Activated B cell treated with CpG ODN at 0.5 μM for 24 hours (primary cell): ENCODE measurements around the gene OTUD5. TPM values are rescaled to one million over a fixed set of nuclear protein-coding genes. Genes with fewer than 3 reads are reported as not detected.
A peak's percentile ranks its signal among the peaks of the same experiment; 100 is the strongest.
"Not testable (repeated sequence)": the region's sequence is repeated elsewhere in the genome, so short reads cannot be mapped to it uniquely, and the experiment has no call there.

ENCODE experiments used
- ATAC-seq: fragments of 200-7000 bp; cut with Tn5 transposase; one replicate; pipeline ENCODE4 v1.10.0; 2021; ENCODE audit warnings: low read depth, mild to moderate bottlenecking, moderate library complexity
- CTCF ChIA-PET: fragments of 350-600 bp; sonication (Branson Sonifier 250); formaldehyde crosslinking; loops from one replicate; lab custom pipeline; 2021; ENCODE audit warnings: antibody characterized with exemption; lab: Charles Lee
- POLR2A ChIA-PET: fragments of 350-600 bp; sonication (Branson Sonifier 250); formaldehyde crosslinking; loops from one replicate; lab custom pipeline; 2021; ENCODE audit warnings: antibody characterized with exemption; lab: Charles Lee
- DNase-seq: peaks from one replicate; pipeline ENCODE4 v3.0.0; 2022
- H3K27ac Mint-ChIP-seq: one replicate; pipeline ENCODE4 v1.8.0; 2020; ENCODE audit warnings: mixed read lengths
- H3K27me3 Mint-ChIP-seq: one replicate; pipeline ENCODE4 v1.8.0; 2021; ENCODE audit warnings: mixed read lengths
- H3K36me3 Mint-ChIP-seq: one replicate; pipeline ENCODE4 v1.8.0; 2021; ENCODE audit warnings: low read depth, mixed read lengths
- H3K4me1 Mint-ChIP-seq: one replicate; pipeline ENCODE4 v1.8.0; 2021; ENCODE audit warnings: mixed read lengths
- H3K4me3 Mint-ChIP-seq: one replicate; pipeline ENCODE4 v1.8.0; 2020; ENCODE audit warnings: mild to moderate bottlenecking, mixed read lengths
- H3K9me3 Mint-ChIP-seq: one replicate; pipeline ENCODE4 v1.8.0; 2020; ENCODE audit warnings: mixed read lengths
- intact Hi-C: fragments of 100-400 bp; cut with micrococcal nuclease; formaldehyde crosslinking; loops from one replicate; pipeline ENCODE4 v1.15.1; 2024
- total RNA-seq: library from RNA; stranded (reverse); gene quantifications from 2 replicates; pipeline ENCODE4 v1.2.3, GENCODE V29; 2022
- TF ChIP-seq, protein P1 (sequence below): fragments of 200-600 bp; IDR thresholded peaks from one replicate; pipeline ENCODE4 v1.8.0; 2022; ENCODE audit warnings: antibody characterized with exemption, mild to moderate bottlenecking

OTUD5 gene
- total RNA-seq, 1 donor from 2014 or later = 78.1 TPM

DNA sequence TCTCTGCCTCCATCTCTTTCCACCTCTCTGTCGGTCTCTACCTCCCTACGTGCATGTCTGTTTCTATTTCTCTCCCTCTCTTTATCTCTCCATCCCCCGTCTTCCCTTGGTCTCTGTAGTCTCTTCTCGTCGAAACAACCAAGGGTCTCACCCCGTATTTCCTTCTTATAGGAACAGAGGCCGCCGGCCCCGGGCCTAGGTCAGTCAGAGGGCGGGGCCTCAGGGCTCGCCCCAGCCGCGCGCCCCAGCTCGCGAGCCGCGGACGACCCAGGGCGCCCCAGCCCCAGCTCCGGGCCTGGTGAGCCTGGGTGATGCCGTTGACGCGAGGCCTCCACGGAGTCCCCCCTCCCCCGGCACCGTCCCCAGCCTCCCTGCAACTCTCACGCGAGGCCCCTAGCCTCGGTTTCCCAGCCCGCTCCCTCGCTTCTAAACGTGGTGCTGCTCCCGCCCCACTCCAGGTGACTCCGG lies 66.4 kb downstream of the OTUD5 start:
- CTCF ChIA-PET = interaction anchor here (1.0 to 3.0 kb wide), 9 partner anchors 21 to 243 kb away, joined by 3 to 17 read pairs (median 4); no protein-coding TSS in a partner anchor
- Mint-ChIP-seq H3K27me3 (no peaks in the 10 kb centered on the region), H3K36me3 (peaks cover 12% of the 10 kb centered on the region), H3K4me3 (peak overlapping the region; percentile 82), H3K9me3 (no peaks in the 10 kb centered on the region), H3K4me1 (peaks cover 18% of the 10 kb centered on the region), H3K27ac (peak overlapping the region; percentile 57)
- ATAC-seq = peak; percentile 40
- intact Hi-C loops = loop anchor here (1.0 to 5.0 kb wide), 6 partner anchors 26 to 244 kb away; no protein-coding TSS in a partner anchor
- DNase-seq = no peak
- POLR2A ChIA-PET = interaction anchor here (0.8 to 2.6 kb wide), 14 partner anchors 21 to 340 kb away, joined by 3 to 51 read pairs (median 4); partner anchors contain the start of genes HDAC6, OTUD5, SLC35A2 and TFE3
- TF ChIP-seq, protein P1, sequence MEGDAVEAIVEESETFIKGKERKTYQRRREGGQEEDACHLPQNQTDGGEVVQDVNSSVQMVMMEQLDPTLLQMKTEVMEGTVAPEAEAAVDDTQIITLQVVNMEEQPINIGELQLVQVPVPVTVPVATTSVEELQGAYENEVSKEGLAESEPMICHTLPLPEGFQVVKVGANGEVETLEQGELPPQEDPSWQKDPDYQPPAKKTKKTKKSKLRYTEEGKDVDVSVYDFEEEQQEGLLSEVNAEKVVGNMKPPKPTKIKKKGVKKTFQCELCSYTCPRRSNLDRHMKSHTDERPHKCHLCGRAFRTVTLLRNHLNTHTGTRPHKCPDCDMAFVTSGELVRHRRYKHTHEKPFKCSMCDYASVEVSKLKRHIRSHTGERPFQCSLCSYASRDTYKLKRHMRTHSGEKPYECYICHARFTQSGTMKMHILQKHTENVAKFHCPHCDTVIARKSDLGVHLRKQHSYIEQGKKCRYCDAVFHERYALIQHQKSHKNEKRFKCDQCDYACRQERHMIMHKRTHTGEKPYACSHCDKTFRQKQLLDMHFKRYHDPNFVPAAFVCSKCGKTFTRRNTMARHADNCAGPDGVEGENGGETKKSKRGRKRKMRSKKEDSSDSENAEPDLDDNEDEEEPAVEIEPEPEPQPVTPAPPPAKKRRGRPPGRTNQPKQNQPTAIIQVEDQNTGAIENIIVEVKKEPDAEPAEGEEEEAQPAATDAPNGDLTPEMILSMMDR = no peak

DNA sequence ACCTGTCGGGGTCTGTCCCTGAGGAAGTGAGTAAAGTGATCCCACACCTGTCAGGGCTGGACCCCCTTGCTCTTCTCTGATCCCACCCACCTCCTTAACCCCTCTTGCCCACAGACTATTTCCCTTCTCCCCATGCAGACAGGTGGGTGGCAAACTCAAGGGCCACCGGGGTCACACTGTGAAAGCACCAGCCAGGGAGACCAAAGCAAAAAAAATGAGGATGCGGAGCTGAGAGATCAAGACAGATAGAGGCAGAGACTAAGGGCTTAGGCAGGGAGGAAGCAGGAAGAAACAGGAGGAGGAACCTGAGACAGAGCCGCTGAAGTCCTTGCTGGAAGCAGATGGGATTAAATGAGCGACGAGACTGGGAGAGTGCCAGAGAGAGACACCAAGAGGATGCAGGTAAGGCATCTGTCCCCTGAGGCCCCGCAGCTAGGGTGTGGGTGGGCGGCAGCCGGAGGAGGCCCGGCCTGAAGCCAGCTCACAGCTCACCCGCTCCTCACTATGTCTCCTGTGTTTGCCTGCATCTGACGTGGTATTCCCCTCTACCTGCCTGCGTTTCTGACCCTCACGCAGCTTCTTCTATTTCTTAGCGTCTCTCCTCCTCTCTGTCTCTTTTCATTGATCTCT lies 67.0 kb downstream of the OTUD5 start:
- CTCF ChIA-PET = interaction anchor here (1.0 to 3.0 kb wide), 3 partner anchors 50 to 214 kb away, joined by 3 to 17 read pairs (median 9); no protein-coding TSS in a partner anchor

DNA sequence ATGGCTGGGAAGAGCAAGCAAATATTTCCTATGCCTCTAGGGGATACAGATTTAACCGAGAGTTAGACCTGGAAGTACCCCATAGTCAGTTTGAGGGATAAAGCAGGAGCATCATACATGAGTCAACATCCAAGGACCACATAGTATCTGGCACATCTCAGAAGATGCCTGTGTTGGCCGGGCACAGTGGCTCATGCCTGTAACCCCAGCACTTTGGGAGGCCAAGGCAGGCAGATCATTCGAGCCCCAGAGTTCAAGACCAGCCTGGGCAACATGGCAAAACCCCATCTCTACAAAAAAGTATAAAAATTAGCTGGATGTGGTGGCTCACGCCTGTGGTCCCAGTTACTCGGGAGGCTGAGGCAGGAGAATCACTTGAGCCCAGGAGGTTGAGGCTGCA lies 70.8 kb downstream of the OTUD5 start:
- POLR2A ChIA-PET, H3K27me3 Mint-ChIP-seq, intact Hi-C loops, H3K9me3 Mint-ChIP-seq, H3K4me1 Mint-ChIP-seq, H3K4me3 Mint-ChIP-seq, H3K36me3 Mint-ChIP-seq, ATAC-seq, H3K27ac Mint-ChIP-seq, DNase-seq: not testable (repeated sequence)
- CTCF ChIA-PET = interaction anchor here (0.6 to 1.3 kb wide), 2 partner anchors 62 to 235 kb away, joined by 3 to 4 read pairs; no protein-coding TSS in a partner anchor

More for the DNA sequence above, 67.0 kb downstream of the OTUD5 start:
- Mint-ChIP-seq H3K27me3 (no peaks in the 10 kb centered on the region), H3K36me3 (peaks cover 10% of the 10 kb centered on the region), H3K4me3 (peak overlapping the region; percentile 82), H3K27ac (peak overlapping the region; percentile 57), H3K4me1 (peaks cover 16% of the 10 kb centered on the region), H3K9me3 (no peaks in the 10 kb centered on the region)
- TF ChIP-seq, protein P1 = no peak
- ATAC-seq (no peak), DNase-seq (no peak)
- intact Hi-C loops = loop anchor here (2.0 to 5.0 kb wide), 3 partner anchors 26 to 243 kb away; no protein-coding TSS in a partner anchor
- POLR2A ChIA-PET = interaction anchor here (0.8 to 2.6 kb wide), 8 partner anchors 21 to 214 kb away, joined by 3 to 51 read pairs (median 7); partner anchors contain the start of genes OTUD5, SLC35A2 and TFE3

DNA sequence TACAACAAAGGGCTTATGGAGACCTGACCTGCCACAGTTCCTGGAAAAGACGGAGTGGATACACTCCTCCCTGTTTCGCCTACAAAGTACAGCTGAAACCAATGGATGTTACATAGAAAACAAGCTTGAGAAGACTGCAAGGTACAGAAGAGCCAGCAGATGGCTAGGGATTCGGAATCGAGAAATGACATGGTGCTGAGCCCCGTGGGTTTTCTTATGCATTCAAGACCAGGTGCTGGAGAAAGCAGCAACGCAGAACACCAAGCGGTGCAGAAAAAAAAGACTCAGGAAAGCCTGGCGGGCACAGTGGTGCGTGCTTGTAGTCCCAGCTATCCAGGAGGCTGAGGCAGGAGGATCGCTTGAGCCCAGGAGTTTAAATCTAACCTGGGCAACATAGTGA lies 73.7 kb downstream of the OTUD5 start:
- Mint-ChIP-seq H3K27ac (no peak overlapping the region), H3K27me3 (no peaks in the 10 kb centered on the region), H3K36me3 (no peaks in the 10 kb centered on the region), H3K4me1 (no peaks in the 10 kb centered on the region), H3K9me3 (no peaks in the 10 kb centered on the region), H3K4me3 (no peak overlapping the region)
- intact Hi-C loops = no loop called here
- POLR2A ChIA-PET = no interaction called here
- ATAC-seq (no peak), DNase-seq (no peak)
- CTCF ChIA-PET = no interaction called here
- TF ChIP-seq, protein P1 = no peak

DNA sequence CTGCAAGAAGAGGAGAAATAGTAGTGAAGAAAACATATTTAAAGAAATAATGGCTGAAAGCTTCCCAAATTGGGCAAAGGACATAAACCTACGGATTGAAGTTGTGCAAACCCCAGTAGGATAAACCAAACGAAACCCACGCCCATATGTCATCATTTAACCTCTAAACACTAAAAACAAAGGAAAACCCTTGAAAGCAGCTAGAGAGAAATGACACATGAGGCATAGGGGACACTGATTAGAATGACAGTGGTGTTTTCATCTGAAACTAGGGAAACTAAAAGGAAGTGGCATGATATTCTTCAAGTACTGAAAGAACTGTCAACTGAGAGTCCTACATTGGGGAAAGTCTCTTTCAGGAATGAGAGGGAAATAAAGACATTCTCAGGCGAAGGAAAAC lies 80.5 kb downstream of the OTUD5 start:
- H3K9me3 Mint-ChIP-seq, ATAC-seq, intact Hi-C loops, H3K36me3 Mint-ChIP-seq, DNase-seq, H3K27me3 Mint-ChIP-seq, CTCF ChIA-PET, H3K27ac Mint-ChIP-seq, POLR2A ChIA-PET, H3K4me3 Mint-ChIP-seq, H3K4me1 Mint-ChIP-seq: not testable (repeated sequence)

Other genes starting within 250 kb of the OTUD5 start
- gene GLOD5, start 195.9 kb downstream of the OTUD5 start, total RNA-seq = not detected in 2 replicates
- not detected in 2 replicates for gene GATA1, start 171.0 kb downstream of the OTUD5 start, total RNA-seq
- 139 and 144 TPM in 2 replicates for gene HDAC6, start 155.5 kb downstream of the OTUD5 start, total RNA-seq
- gene ERAS, start 131.1 kb downstream of the OTUD5 start, total RNA-seq = not detected in 2 replicates
- gene PCSK1N, start 122.0 kb downstream of the OTUD5 start, total RNA-seq = not detected in 2 replicates
- 47.8 and 52.6 TPM in 2 replicates for gene TIMM17B, start 59.8 kb downstream of the OTUD5 start, total RNA-seq
- gene PQBP1, start 59.7 kb downstream of the OTUD5 start, total RNA-seq = 81.6 and 91.5 TPM in 2 replicates
- 17.3 and 18.4 TPM in 2 replicates for gene SLC35A2, start 46.0 kb downstream of the OTUD5 start, total RNA-seq
- gene PIM2, start 38.6 kb downstream of the OTUD5 start, total RNA-seq = 321 and 351 TPM in 2 replicates
- 0.66 and 1.8 TPM in 2 replicates for gene KCND1, start 14.2 kb upstream of the OTUD5 start, total RNA-seq
- gene GRIPAP1, start 44.7 kb upstream of the OTUD5 start, total RNA-seq = 97.3 and 117 TPM in 2 replicates
- gene TFE3, start 85.8 kb upstream of the OTUD5 start, total RNA-seq = 31.1 and 33.3 TPM in 2 replicates
- gene CCDC120, start 101.4 kb upstream of the OTUD5 start, total RNA-seq = 7.9 and 8.9 TPM in 2 replicates
- 10.6 and 11.6 TPM in 2 replicates for gene PRAF2, start 116.4 kb upstream of the OTUD5 start, total RNA-seq
- gene WDR45, start 122.3 kb upstream of the OTUD5 start, total RNA-seq = 48.8 and 55.8 TPM in 2 replicates
- 18.7 and 19.6 TPM in 2 replicates for gene GPKOW, start 166.1 kb upstream of the OTUD5 start, total RNA-seq
- gene MAGIX, start 205.2 kb upstream of the OTUD5 start, total RNA-seq = 1.2 and 1.5 TPM in 2 replicates
- 97.2 and 111 TPM in 2 replicates for gene PLP2, start 214.3 kb upstream of the OTUD5 start, total RNA-seq
- 11.8 and 13.8 TPM in 2 replicates for gene PRICKLE3, start 228.8 kb upstream of the OTUD5 start, total RNA-seq
- 0.82 and 1.6 TPM in 2 replicates for gene SYP, start 242.6 kb upstream of the OTUD5 start, total RNA-seq